ES-I3 (cell line): ENCODE data around the gene PRSS12.
"Not testable (repeated sequence)": the region's sequence is repeated elsewhere in the genome, so short reads cannot be mapped to it uniquely, and the experiment has no call there.

ENCODE experiments used
- H3K36me3 ChIP-seq: 2 replicates; pipeline ENCODE4 v1.6.1; 2013; ENCODE audit warnings: mild to moderate bottlenecking, low read length, control low read depth, moderate library complexity; ENCODE audit not compliant: insufficient read depth
- H3K4me1 ChIP-seq: 2 replicates; pipeline ENCODE4 v1.6.1; 2013; ENCODE audit warnings: mild to moderate bottlenecking, control low read depth, low read length; ENCODE audit not compliant: insufficient read depth
- H3K9ac ChIP-seq: 2 replicates; pipeline ENCODE4 v1.6.1; 2013; ENCODE audit warnings: low read depth, mild to moderate bottlenecking, low read length, moderate library complexity
- H3K9me3 ChIP-seq: 2 replicates; pipeline ENCODE4 v1.6.1; 2013; ENCODE audit warnings: mild to moderate bottlenecking, low read length, moderate library complexity; ENCODE audit not compliant: control insufficient read depth, insufficient read depth

Gene PRSS12

GRCh38 chr4:118352843-118353533 is at the start of gene PRSS12:
TSS of gene PRSS12 (minus strand) at chr4:118353003. CDS start at chr4:118352720, 283 bp downstream.
- Histone ChIP-seq H3K36me3 (no peaks in the 10 kb centered on the region), H3K9me3 (no peaks in the 10 kb centered on the region), H3K4me1 (0 out of 2 replicates have a peak, but pooled peaks cover 4% of the 10 kb centered on the region), H3K9ac (peak within 1 kb of the TSS; percentile 74)

- Histone ChIP-seq H3K4me1 (peaks cover 44% of the 10 kb centered on the region), H3K36me3 (no peaks in the 10 kb centered on the region), H3K9ac (no peak overlapping the region), H3K9me3 (no peaks in the 10 kb centered on the region; the same call in 1 of the 2 replicates)
These were observed 47.6 kb upstream of the PRSS12 start for GRCh38 chr4:118400356-118400755.

- not testable (repeated sequence) for H3K9me3 ChIP-seq, H3K9ac ChIP-seq, H3K36me3 ChIP-seq
- H3K4me1 ChIP-seq, result peaks cover 49% of the 10 kb centered on the region
These were observed 47.1 kb upstream of the PRSS12 start for GRCh38 chr4:118399883-118400282.

GRCh38 chr4:118398226-118399090 is 45.7 kb upstream of the PRSS12 start:
- Histone ChIP-seq H3K4me1 (peaks cover 49% of the 10 kb centered on the region), H3K9me3 (no peaks in the 10 kb centered on the region; the same call in 1 of the 2 replicates), H3K9ac (no peak overlapping the region), H3K36me3 (no peaks in the 10 kb centered on the region)

GRCh38 chr4:118397623-118397979 is 44.8 kb upstream of the PRSS12 start:
- H3K36me3 ChIP-seq, result no peaks in the 10 kb centered on the region
- H3K9ac ChIP-seq, result no peak overlapping the region
- H3K4me1 ChIP-seq, result peaks cover 49% of the 10 kb centered on the region
- H3K9me3 ChIP-seq, result no peaks in the 10 kb centered on the region; the same call in 1 of the 2 replicates

GRCh38 chr4:118396881-118397622 is 44.2 kb upstream of the PRSS12 start:
- H3K4me1 ChIP-seq, result peaks cover 49% of the 10 kb centered on the region
- H3K9ac ChIP-seq, result no peak overlapping the region

GRCh38 chr4:118395057-118395644 is 42.3 kb upstream of the PRSS12 start:
- no peak overlapping the region for H3K9ac ChIP-seq
- H3K36me3 ChIP-seq, result no peaks in the 10 kb centered on the region
- H3K9me3 ChIP-seq, result no peaks in the 10 kb centered on the region
- peaks cover 34% of the 10 kb centered on the region for H3K4me1 ChIP-seq

More at GRCh38 chr4:118396881-118397622, 44.2 kb upstream of the PRSS12 start:
- Histone ChIP-seq H3K36me3 (no peaks in the 10 kb centered on the region), H3K9me3 (no peaks in the 10 kb centered on the region)

- not testable (repeated sequence) for H3K9me3 ChIP-seq, H3K9ac ChIP-seq, H3K36me3 ChIP-seq
- H3K4me1 ChIP-seq, result peaks cover 18% of the 10 kb centered on the region
These were observed 39.7 kb upstream of the PRSS12 start for GRCh38 chr4:118392509-118392908.

- peaks cover 2% of the 10 kb centered on the region; the same call in 1 of the 2 replicates for H3K4me1 ChIP-seq
- no peak overlapping the region for H3K9ac ChIP-seq
- H3K9me3 ChIP-seq, result no peaks in the 10 kb centered on the region; the same call in 1 of the 2 replicates
- H3K36me3 ChIP-seq, result no peaks in the 10 kb centered on the region
These were observed 37.3 kb upstream of the PRSS12 start for GRCh38 chr4:118390121-118390520.

- Histone ChIP-seq H3K36me3 (no peaks in the 10 kb centered on the region), H3K9me3 (no peaks in the 10 kb centered on the region; the same call in 1 of the 2 replicates), H3K9ac (no peak overlapping the region), H3K4me1 (no peaks in the 10 kb centered on the region)
These were observed 36.9 kb upstream of the PRSS12 start for GRCh38 chr4:118389721-118390120.

- H3K9ac ChIP-seq, result no peak overlapping the region
- no peaks in the 10 kb centered on the region for H3K36me3 ChIP-seq
- H3K9me3 ChIP-seq, result no peaks in the 10 kb centered on the region; the same call in 1 of the 2 replicates
These were observed 35.8 kb upstream of the PRSS12 start for GRCh38 chr4:118388606-118389005.

GRCh38 chr4:118381902-118382301 is 29.1 kb upstream of the PRSS12 start:
- H3K4me1 ChIP-seq, result no peaks in the 10 kb centered on the region
- no peaks in the 10 kb centered on the region for H3K9me3 ChIP-seq
- no peak overlapping the region for H3K9ac ChIP-seq
- no peaks in the 10 kb centered on the region for H3K36me3 ChIP-seq

More at GRCh38 chr4:118388606-118389005, 35.8 kb upstream of the PRSS12 start:
- no peaks in the 10 kb centered on the region for H3K4me1 ChIP-seq

GRCh38 chr4:118373614-118374255 is 20.9 kb upstream of the PRSS12 start:
- Histone ChIP-seq H3K9me3 (no peaks in the 10 kb centered on the region), H3K9ac (no peak overlapping the region), H3K36me3 (no peaks in the 10 kb centered on the region), H3K4me1 (no peaks in the 10 kb centered on the region)
